GM19452 (cell line): ENCODE results near the gene GTSE1.

ENCODE experiments used
- ATAC-seq: cut with Tn5 transposase; IDR thresholded peaks from one replicate; pipeline ENCODE4 v1.9.1; 2021; ENCODE audit not compliant: unreplicated experiment

The GTSE1 gene

DNA sequence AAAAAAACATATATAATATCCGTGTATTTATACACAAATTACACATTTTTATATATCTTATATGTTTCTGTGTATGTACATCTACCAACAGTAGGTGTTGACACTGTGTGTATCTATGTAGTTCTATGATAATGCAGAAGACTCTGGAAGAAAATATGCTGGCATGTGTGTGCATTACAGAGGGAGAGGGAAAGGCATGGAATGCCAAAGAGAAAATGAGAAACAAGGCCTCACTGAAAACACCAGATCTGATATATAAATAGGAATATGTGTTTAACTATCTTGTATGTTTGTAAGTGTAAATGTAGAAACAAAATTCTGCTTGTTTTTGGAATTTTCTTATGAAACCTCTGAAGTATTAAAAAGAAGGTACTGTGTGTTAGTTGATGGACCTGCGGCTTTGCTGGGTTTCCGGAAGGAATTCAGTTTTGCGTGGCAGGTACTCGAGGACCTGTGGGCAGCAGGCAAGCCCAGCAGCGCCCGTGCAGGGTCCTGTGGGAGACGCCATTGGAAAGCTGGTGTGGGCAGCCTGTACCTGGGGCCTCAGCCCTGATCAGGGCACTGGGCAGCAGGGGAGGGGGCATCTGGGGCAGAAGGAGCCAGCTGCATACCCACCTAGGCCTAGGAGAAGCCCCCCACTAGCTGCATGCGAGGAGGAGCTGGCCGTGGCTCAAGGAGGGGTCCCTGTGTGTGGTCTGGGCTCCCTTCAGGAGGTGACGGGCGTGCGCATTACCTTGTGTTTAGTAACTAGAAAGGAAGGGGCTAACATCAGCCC, 31.2 kb downstream of the GTSE1 start:
- no peak for ATAC-seq

DNA sequence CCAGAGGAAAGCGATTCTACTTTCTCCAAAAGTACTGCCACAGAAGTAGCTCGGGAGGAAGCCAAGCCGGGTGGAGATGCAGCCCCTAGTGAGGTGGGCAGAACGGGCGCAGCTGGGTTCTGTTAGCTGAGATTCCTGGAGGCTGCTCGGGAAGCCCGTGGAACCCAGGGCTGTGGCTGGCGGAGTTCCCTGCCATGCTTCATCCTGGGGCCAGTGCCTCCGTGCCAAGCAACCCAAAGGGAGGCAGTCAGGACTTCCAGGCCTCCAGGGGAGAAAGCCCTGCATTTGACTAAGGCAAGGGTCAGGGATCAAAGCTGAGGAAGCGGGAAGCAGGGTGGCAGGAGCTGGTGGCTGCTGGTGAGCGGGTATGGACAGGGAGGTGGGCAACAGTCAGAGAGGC, 32.1 kb downstream of the GTSE1 start:
- ATAC-seq, result no peak

DNA sequence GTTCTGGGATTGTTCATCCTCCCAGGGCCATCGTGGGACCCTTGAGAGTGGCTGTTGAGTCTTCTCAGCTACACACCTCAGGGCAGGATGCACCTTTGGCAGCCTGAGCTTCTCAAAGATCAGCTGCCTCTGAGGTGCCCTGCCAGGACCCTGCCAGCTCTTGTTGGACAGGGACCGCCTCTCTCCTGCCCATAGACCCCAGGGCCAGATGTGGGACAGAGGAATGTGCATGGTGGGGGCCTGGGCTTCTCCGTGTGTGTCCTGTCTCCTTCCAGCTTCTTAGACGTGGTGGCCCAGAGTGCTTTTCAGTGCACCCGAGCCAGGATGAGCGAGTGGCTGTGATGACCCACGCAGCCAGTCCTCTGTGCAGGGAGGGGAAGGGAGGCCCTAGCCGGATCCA, 32.9 kb downstream of the GTSE1 start:
- ATAC-seq, result no peak

DNA sequence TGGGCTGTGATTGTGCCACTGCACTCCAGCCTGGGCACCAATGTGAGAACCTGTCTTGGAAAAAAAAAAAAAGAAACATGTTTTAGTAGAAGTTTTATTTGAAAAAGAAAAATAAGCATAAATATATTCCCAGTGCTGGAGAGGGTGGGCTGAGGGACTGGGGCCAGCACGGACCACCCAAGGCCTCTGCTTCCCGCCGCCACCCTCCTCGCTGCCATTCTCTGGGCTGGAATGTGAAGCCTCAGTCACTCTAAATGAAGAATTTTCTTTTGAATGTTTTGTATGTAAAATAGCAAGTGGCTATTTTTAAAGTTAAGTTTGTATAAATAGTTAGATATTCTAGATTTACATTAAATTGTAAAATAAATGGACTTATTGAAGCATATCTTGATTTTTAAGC, 33.8 kb downstream of the GTSE1 start:
- no peak for ATAC-seq

DNA sequence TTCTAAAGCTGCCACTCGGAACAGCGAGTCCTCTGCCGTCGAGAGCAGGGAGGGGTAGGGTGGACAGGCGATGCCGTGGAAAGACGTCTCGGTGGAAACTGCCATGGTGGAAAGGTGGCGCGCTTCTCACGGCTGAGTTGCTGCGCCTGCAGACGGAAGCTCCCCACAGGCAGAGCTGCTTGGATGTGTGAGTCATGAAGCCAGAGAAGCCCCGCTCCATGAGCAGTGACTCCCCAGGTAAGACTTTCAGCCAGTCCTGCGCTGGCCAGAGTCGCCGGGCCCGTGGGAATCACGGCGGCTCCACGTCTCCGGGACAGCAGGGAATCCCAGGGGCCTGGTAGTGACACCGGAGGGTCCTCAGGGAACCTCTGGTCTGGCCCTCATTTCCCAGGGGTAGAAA, 34.8 kb downstream of the GTSE1 start:
- no peak for ATAC-seq

DNA sequence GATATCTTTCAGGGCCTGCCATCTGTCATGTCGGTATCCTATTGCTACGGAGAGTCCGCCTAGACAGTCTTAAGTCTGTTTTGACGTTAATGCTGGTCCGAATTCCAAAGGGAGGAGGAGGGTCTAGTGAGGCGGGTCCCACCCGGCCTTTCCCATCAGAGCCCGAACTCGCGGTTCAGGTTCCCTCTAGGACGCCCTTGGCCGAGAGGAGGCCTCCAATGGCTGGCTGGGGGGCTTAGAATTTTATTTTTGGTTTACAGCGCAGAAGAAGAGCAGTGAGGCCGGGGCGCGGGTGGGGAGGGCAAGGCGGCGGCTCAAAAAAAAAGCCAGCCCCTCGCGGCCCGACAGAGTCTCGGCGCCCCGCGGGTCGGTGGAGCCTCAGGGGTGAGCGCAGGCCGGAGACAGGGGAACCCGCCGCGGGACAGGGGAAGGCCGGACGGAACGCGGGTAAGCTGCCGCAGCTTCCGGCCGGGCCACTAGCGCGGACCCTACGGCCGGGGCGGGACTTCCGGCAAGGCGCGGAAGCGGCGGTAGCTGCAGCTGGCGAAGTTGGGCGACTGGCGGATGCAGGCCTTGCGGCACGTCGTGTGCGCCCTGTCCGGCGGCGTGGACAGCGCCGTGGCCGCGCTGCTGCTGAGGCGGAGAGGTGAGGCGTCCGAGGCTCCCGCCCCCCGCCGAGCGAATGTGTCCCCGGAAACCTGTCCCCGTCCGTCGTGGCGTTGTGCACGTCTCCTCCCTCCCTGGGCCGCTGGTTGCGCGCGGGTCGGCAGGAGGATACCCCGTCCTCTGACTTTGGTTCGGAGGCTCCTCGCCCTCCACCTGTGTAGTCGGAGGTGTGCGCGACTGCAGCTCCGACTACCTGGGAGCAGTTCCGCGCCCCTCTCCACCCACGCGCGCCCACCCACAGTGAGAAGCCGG, 38.8 kb downstream of the GTSE1 start, which contains the start of gene TRMU:
TSS of gene TRMU (plus strand) at position 514 of the 918 bp plus-strand sequence. CDS start at position 565, 51 bp downstream.
- peak; percentile 92 for ATAC-seq

DNA sequence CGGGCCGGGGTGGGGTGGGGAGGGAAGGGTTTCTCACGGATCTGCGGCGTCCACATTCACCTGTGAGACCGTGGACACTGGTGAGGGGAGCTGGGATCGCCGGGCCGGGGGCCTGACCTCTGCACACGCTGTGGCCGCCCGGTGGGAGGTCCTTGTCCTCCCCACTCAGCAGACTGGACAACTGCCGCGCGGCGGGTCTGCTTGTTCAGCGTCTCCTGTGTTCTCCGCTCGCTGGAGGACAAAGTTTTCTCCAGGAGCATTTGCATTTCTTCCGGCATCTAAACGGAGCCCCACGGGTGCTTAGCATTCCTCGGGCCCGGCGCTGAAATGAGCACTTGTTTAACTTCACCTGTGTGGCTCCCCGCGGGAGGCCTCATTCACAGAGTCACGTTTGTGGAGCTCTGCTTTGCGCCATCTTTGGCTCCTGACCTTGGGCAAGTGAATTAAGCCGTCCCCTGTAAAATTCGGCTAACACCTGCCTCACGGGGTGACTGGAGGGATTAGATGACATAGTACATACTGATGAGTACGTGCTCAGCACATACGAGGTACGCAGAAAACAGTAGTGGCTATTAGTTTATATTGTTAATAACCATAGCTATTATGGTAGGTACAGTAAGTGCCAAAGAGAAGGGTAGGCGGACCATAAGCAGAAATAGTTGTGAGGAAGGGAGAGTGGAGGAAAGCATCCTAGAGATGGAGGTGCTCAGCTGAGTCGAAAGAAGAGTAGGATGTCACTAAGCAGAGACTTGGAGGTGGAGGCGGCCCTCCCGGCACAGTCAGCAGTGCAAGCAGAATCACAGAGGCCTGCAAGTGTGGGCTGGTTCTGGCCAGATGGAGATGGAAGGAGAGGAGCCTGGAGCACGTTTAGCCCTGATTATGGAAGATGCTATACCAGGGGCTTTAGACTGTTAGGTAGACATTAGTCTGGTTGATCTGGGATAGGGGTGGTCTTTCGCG, 39.7 kb downstream of the GTSE1 start:
- ATAC-seq, result no peak

DNA sequence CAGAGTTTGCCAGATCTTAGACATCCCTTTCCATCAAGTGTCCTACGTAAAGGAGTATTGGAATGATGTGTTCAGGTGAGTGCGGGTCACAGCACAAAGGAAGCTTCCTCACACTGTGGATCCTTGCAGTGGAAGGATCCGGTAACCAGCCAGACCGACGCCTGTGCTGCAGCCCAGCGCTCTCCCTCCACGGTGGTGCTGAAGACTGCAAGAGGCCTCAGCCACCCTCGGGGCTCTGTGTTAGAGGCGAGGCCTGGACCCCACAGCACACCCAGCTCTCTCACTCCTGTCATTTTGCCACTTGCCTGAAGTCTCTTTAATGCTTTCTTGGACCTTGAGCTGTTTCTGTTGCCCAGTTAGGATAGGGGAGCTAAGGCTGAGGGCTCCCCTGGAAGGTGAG, 41.2 kb downstream of the GTSE1 start:
- no peak for ATAC-seq

DNA sequence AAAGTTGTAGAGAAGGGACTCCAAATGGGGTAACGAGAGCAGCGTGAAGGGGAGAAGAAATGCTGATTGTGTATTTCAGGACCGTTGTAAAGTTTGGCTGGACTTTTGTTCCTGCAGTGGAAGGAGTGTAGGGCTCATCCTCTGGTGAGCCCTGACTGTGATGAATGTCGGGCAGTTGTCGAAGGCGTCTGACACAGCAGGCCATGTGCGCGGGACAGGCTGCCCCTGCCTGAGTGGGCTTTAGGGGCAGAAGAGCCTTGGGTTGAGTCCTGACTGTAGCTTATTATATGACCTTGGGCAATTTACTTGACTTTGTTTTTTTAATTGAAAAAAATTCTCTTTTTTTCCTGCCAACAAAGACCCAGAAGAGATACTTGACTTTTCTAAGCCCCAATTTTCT, 42.0 kb downstream of the GTSE1 start:
- no peak for ATAC-seq

DNA sequence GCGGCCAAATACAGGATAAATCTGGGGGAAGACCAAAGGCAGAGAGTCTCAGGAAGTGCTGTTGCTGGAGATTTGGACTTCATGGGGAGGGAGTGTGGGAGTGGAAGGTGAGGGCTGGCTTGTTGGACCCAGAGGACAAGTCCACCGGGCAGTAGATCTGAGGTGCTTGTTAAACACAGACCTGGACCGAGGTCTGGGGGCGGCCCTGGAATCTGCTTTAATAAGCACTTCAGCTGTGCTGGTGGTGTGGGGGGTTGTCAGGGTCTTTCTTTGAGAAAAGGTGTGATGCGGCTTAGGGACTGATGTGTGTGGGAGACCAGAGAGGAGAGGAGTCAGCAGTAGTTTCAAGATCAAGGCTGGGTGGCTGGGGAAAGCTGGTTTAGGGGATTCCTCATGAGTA, 43.3 kb downstream of the GTSE1 start:
- no peak for ATAC-seq

DNA sequence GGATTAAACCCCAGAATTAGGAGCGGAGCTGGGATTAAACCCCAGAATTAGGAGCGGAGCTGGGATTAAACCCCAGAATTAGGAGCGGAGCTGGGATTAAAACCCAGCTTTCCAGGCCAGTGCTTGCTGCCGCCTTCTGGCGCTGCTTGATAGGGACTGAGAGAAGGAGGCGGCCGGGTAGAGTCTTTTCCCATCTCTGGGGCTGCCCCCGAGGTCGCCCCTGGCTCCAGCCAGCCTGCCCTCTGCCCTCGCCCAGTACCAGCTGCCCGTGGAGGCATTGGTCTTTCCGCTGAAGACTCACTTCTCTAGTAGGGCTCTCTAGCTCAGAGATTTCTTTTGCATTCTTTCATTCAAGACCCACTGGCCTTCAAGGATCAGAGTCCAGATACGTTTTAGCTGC, 44.0 kb downstream of the GTSE1 start:
- no peak for ATAC-seq

DNA sequence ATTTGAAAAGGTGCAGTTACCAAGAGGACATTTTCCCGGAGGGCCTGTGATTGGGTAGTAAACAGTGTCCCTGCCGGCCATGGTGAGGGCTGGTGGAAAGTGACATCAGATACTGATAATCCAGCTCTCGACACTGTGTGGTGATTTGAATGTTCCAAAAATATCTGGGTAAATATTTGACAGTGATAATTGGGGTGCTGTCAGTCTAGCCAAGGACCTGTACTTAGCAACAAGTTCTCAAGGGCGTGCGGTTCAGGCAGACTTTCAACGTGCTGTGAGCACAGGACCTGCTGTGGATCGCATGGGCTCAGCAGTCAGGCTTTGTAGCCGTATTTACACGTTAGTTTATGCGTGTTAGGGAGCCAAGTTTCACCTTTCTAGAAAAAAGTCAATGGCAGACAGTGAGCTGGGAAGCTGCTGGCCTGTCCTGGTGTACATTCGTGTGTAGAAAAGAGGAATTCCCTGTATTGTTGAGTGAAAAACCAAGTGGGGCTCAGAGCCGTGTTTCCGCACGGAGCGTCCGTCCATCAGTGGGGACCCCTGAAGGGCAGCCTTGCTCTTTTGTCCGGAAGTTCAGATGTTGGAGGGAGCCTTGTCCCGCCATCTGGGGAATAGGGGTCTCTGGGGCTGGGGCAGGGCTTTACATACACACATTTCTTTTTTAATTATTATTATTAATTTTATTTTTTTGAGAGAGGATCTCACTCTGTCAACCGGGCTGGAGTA, 50.2 kb downstream of the GTSE1 start:
- no peak for ATAC-seq

DNA sequence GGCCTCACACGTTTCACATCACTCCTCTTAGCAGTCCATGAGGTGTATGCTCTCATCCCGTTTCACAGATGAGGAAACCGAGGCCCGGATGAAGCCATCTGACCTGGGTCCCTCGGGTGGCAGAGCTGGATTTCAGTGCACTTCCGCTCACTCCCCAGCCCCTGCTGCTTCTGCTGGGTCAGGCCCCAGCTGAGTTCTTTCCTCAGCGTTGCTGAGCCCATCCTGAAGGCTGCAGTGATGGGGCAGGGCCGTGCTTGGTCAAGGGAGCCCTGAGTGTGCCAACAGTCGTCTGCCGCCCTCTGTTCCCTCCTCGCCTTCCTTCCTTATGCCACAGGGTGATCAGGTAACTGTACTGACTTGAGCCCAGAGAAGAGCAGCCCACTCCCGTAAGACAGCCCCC, 51.0 kb downstream of the GTSE1 start:
- no peak for ATAC-seq

DNA sequence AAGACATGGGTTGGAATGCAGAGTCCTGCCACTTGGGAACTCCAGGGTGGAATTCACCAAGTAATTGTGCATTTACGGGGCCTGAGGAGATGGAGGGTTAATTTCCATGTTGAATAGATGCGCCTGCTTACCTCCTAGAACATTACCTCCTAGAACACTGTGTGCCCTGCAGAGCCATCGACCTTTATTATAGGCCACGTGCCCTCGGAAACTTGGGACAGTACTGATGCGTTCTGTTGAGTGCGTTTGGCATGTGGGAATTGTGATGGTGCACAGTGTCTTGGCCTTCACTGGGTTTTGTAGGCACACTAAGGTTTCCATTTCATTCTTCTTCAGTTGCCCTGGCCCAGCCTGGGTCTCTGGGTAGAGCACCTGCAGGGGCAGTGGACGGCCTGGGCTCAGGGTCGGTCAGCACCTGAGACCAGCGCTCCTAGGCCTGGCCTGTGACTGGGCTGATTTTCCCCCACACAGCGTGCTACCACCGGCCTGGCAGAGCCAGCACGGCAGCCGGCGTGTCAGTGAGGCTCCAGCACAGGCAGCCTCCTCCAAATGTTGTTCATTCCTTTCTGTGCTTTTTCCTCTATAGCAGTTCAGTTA, 51.5 kb downstream of the GTSE1 start:
- no peak for ATAC-seq

DNA sequence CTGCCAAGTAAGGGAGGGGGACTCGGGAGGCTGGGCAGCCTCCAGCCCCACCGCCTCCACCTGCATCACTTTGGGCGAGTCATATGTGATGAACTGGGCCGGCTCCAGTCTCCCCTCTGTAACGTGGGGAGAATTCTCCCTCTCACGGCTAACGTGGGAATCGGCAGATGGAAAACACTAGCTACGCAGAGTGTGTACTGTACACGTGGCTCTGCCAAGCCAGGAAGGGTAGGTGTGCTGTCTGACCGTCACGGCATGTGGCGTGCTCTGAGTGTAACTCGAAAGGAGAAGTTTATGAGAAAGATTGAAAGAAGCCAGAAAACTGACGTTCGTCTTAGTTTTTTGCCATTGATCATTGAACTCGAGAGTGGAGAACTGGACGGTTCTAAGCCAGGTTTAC, 52.6 kb downstream of the GTSE1 start:
- ATAC-seq, result no peak

DNA sequence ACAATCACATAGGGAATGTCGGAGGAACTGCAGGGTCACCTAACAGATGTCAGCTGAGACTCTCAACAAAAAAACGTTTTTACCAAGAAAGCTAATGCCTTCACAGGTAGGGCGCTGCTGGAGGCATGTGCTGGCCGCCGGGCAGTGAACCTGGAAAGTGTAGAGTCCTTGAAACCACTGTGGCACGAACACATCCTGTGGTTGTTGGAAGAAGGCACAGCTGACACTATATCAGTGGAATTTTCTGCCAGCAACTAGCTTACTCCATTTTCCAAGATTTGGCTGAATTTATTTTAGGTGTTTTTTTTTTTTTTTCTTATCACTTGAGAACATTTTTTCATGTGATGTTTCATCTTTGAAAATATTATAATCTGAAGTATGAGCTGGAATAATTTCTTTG, 53.0 kb downstream of the GTSE1 start:
- ATAC-seq, result no peak

DNA sequence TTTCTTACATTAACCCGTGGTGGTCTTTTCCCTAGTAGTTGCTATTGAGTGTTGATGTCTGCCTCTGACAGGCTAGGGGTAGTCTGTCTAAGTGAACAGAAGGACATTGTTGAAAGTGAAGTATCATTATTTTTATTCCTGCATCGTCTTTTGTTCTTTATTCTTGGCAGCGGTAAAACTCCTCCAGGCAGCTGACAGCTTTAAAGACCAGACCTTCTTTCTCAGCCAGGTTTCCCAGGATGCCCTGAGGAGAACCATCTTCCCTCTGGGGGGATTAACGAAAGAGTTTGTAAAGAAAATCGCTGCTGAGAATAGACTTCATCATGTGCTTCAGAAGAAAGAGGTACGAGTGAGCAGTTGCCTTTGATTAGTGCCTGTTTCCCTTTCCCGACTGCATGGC, 53.5 kb downstream of the GTSE1 start:
- no peak for ATAC-seq

DNA sequence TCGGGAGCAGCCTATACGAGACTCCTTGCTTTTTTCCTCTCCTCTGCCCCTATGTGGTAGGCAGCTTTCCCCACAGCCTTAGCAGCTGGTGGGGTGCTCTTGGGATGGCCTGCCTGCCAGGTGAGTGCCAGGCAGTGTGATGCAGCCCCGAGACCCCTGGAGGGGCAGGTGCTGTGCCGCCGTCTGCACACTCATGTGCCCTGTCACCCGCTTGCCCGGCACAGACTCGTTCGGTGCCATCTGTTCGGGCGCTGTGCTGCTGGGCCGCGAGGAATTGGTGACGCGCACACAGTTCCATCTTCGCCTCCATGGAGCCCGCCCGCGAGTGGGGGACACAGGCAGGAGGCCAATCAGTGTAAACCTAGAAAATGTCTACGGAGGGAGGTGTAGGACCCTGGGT, 54.0 kb downstream of the GTSE1 start:
- no peak for ATAC-seq

DNA sequence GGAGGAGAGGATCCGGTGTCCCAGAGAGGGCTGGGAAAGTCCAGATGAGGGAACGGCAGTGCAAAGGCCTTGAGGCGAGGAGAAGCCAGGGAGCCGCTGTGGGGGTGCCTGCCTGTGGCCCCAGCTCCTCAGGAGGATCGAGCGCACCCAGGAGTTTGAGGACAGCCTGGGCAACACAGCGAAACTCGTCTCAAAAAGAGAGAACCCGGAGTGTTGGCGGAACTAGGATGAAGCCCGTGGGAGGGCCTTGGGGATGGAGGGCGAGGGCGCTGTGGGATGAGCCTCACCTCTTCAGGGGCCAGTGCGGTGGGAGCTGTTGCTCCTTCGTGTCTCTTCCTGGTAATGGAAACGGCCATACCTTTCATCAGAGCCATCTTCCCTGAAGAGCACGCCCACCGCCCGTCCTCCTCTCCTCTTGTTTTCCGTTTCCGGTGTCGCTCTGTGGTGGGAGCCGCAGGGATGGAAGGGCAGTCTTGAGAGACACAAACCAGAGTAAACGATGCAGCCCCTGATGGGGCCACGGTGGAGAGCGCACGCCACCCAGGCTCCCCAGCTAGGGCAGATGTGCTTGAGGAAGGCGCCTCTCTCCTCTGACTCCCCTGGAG, 54.6 kb downstream of the GTSE1 start:
- ATAC-seq, result no peak

DNA sequence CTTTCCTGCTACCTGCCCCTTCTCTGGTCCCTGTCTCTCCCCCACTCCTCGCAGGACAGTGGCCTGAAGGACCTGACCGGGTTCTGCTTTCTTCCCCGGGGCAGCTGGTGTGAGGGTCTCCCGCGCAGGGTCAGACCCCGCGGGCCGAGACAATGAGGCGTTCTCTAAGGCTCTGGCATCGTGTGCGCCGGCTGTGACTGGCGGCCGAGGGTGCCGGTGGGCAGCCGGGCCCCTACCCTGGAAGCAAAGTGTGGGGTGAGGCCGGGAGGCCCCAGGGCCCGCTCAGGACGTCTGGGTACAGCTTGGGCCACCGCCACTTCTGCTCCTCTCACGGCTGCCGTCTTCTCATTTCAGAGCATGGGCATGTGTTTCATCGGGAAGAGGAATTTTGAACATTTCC, 55.1 kb downstream of the GTSE1 start:
- no peak for ATAC-seq
